Type B pancreatic cell (in vitro differentiated cells): ENCODE measurements around the gene FHIP1A. TPM values are rescaled to one million over a fixed set of nuclear protein-coding genes. Genes with fewer than 3 reads are reported as not detected.
"Not testable (repeated sequence)": the region's sequence is repeated elsewhere in the genome, so short reads cannot be mapped to it uniquely, and the experiment has no call there.

Experiments used
- DNase-seq: peaks from one replicate; pipeline ENCODE4 v3.0.0; 2021; ENCODE audit warnings: mixed read lengths; ENCODE audit not compliant: unreplicated experiment; ENCODE audit errors: extremely low spot score
- H3K27ac Mint-ChIP-seq: 2 replicates; pipeline ENCODE4 v1.8.0; 2021; ENCODE audit warnings: mild to moderate bottlenecking, mixed read lengths
- H3K27me3 Mint-ChIP-seq: 2 replicates; pipeline ENCODE4 v1.8.0; 2021; ENCODE audit warnings: mixed read lengths
- H3K36me3 Mint-ChIP-seq: 2 replicates; pipeline ENCODE4 v1.8.0; 2021; ENCODE audit warnings: mixed read lengths
- H3K4me1 Mint-ChIP-seq: one replicate; pipeline ENCODE4 v1.8.0; 2021; ENCODE audit warnings: mixed read lengths; ENCODE audit not compliant: unreplicated experiment
- H3K4me3 Mint-ChIP-seq: 2 replicates; pipeline ENCODE4 v1.8.0; 2021; ENCODE audit warnings: mild to moderate bottlenecking, mixed read lengths
- H3K9me3 Mint-ChIP-seq: 2 replicates; pipeline ENCODE4 v1.8.0; 2021; ENCODE audit warnings: mixed read lengths
- CTCF ChIP-seq: fragments of 200-600 bp; sonication (generic); conservative IDR thresholded peaks from 2 replicates; pipeline ENCODE4 v1.5.0; 2021; ENCODE audit warnings: antibody characterized with exemption, mild to moderate bottlenecking
- total RNA-seq: library from RNA; stranded (reverse); gene quantifications from 2 replicates; pipeline ENCODE4 v1.2.1, GENCODE V29; 2021; ENCODE audit warnings: low replicate concordance

The FHIP1A gene
- total RNA-seq, 1 donor from 2014 or later: 13.2 TPM

GRCh38 chr4:151402145-151402865 is 6.7 kb upstream of the FHIP1A start:
- TF ChIP-seq CTCF: no peak
- no peak for DNase-seq
- Mint-ChIP-seq H3K9me3 (no peaks in the 10 kb centered on the region), H3K4me3 (no peak overlapping the region), H3K36me3 (peaks cover 5% of the 10 kb centered on the region), H3K27ac (peak overlapping the region; percentile 12), H3K4me1 (no peaks in the 10 kb centered on the region), H3K27me3 (peaks cover 3% of the 10 kb centered on the region)

GRCh38 chr4:151403656-151404055 is 5.3 kb upstream of the FHIP1A start:
- H3K9me3 Mint-ChIP-seq: no peaks in the 10 kb centered on the region
- no peak for DNase-seq
- H3K36me3 Mint-ChIP-seq: peaks cover 5% of the 10 kb centered on the region
- peaks cover 12% of the 10 kb centered on the region for H3K27me3 Mint-ChIP-seq
- H3K27ac Mint-ChIP-seq: no peak overlapping the region
- no peak for TF ChIP-seq CTCF
- no peak overlapping the region for H3K4me3 Mint-ChIP-seq
- H3K4me1 Mint-ChIP-seq: peaks cover 5% of the 10 kb centered on the region

GRCh38 chr4:151404802-151405201 is 4.2 kb upstream of the FHIP1A start:
- not testable (repeated sequence) for H3K9me3 Mint-ChIP-seq, DNase-seq, H3K36me3 Mint-ChIP-seq, H3K4me1 Mint-ChIP-seq, H3K4me3 Mint-ChIP-seq, H3K27ac Mint-ChIP-seq
- H3K27me3 Mint-ChIP-seq: peaks cover 13% of the 10 kb centered on the region

- DNase-seq: no peak
- H3K9me3 Mint-ChIP-seq: no peaks in the 10 kb centered on the region
- peak overlapping the region; percentile 98 for H3K27ac Mint-ChIP-seq
- no peak for TF ChIP-seq CTCF
- H3K27me3 Mint-ChIP-seq: peaks cover 16% of the 10 kb centered on the region
- peak overlapping the region; percentile 95 for H3K4me3 Mint-ChIP-seq
- peaks cover 16% of the 10 kb centered on the region for H3K4me1 Mint-ChIP-seq
- H3K36me3 Mint-ChIP-seq: no peaks in the 10 kb centered on the region
These were observed 2.0 kb upstream of the FHIP1A start for GRCh38 chr4:151407018-151407417.

- TF ChIP-seq CTCF: no peak
- DNase-seq: no peak
- H3K9me3 Mint-ChIP-seq: no peaks in the 10 kb centered on the region
- H3K27ac Mint-ChIP-seq: peak overlapping the region; percentile 98
- peaks cover 16% of the 10 kb centered on the region for H3K4me1 Mint-ChIP-seq
- peak overlapping the region; percentile 95 for H3K4me3 Mint-ChIP-seq
- peaks cover 16% of the 10 kb centered on the region for H3K27me3 Mint-ChIP-seq
- H3K36me3 Mint-ChIP-seq: no peaks in the 10 kb centered on the region
These were observed 1.3 kb upstream of the FHIP1A start for GRCh38 chr4:151407466-151408379.

GRCh38 chr4:151408380-151408629 is 671 bp upstream of the FHIP1A start:
- H3K9me3 Mint-ChIP-seq: no peaks in the 10 kb centered on the region
- H3K4me3 Mint-ChIP-seq: peak overlapping the region; percentile 95
- no peak for DNase-seq
- no peak for TF ChIP-seq CTCF
- H3K27ac Mint-ChIP-seq: peak overlapping the region; percentile 98
- H3K27me3 Mint-ChIP-seq: peaks cover 16% of the 10 kb centered on the region
- H3K36me3 Mint-ChIP-seq: peaks cover 4% of the 10 kb centered on the region
- peaks cover 16% of the 10 kb centered on the region for H3K4me1 Mint-ChIP-seq
